SK-N-SH treated with all-trans-retinoic acid at 6 μM for 48 hours (cell line): ENCODE results near the gene TTYH3.

Source experiments
- ARNTL ChIP-seq: fragments of 450-650 bp; formaldehyde crosslinking; IDR thresholded peaks from 2 replicates; pipeline ENCODE4 v1.5.0; 2020; ENCODE audit warnings: low read depth, mild to moderate bottlenecking, moderate library complexity, borderline replicate concordance
- CSDC2 ChIP-seq: fragments of 250-450 bp; sonication (Bioruptor Pico); IDR thresholded peaks from 2 replicates; pipeline ENCODE4 v1.5.0; 2020; ENCODE audit warnings: mild to moderate bottlenecking, moderate library complexity
- ESRRG ChIP-seq: fragments of 250-450 bp; sonication (Bioruptor Pico); IDR thresholded peaks from 2 replicates; pipeline ENCODE4 v1.6.1; 2021; ENCODE audit warnings: mild to moderate bottlenecking
- RARB ChIP-seq: fragments of 250-450 bp; sonication (Bioruptor Pico); IDR thresholded peaks from 2 replicates; pipeline ENCODE4 v1.8.0; 2021; ENCODE audit warnings: mild to moderate bottlenecking, moderate library complexity
- SNAI2 ChIP-seq: fragments of 250-450 bp; sonication (Bioruptor Pico); IDR thresholded peaks from 2 replicates; pipeline ENCODE4 v1.5.0; 2020; ENCODE audit warnings: mild to moderate bottlenecking, moderate library complexity
- TOX ChIP-seq: fragments of 250-450 bp; sonication (Bioruptor Pico); IDR thresholded peaks from 2 replicates; pipeline ENCODE4 v1.8.0; 2021; ENCODE audit warnings: mild to moderate bottlenecking, moderate library complexity, borderline replicate concordance
- ZFP3 ChIP-seq: fragments of 250-450 bp; sonication (Bioruptor Pico); IDR thresholded peaks from 2 replicates; pipeline ENCODE4 v1.5.0; 2020; ENCODE audit warnings: mild to moderate bottlenecking, moderate library complexity
- ZFP30 ChIP-seq: fragments of 450-650 bp; formaldehyde crosslinking; IDR thresholded peaks from 2 replicates; pipeline ENCODE4 v1.5.0; 2022; ENCODE audit warnings: mild to moderate bottlenecking, moderate library complexity
- ZNF8 ChIP-seq: fragments of 450-650 bp; formaldehyde crosslinking; IDR thresholded peaks from 2 replicates; pipeline ENCODE4 v1.5.0; 2020; ENCODE audit warnings: mild to moderate bottlenecking, moderate library complexity
- TF ChIP-seq, protein P1 (sequence below): fragments of 250-450 bp; sonication (Bioruptor Pico); IDR thresholded peaks from 2 replicates; pipeline ENCODE4 v1.8.0; 2021; ENCODE audit warnings: low read depth, mild to moderate bottlenecking, moderate library complexity, borderline replicate concordance
- TF ChIP-seq, protein P2 (sequence below): fragments of 250-450 bp; sonication (Bioruptor Pico); IDR thresholded peaks from 2 replicates; pipeline ENCODE4 v1.5.0; 2020; ENCODE audit warnings: mild to moderate bottlenecking, moderate library complexity
- TF ChIP-seq, protein P3 (sequence below): fragments of 250-450 bp; sonication (Bioruptor Pico); IDR thresholded peaks from 2 replicates; pipeline ENCODE4 v1.5.1; 2021; ENCODE audit warnings: mild to moderate bottlenecking, moderate library complexity
- TF ChIP-seq, protein P4 (sequence below): fragments of 250-450 bp; sonication (Bioruptor Pico); IDR thresholded peaks from 2 replicates; pipeline ENCODE4 v1.8.0; 2020; ENCODE audit warnings: mild to moderate bottlenecking, moderate library complexity, borderline replicate concordance

DNA sequence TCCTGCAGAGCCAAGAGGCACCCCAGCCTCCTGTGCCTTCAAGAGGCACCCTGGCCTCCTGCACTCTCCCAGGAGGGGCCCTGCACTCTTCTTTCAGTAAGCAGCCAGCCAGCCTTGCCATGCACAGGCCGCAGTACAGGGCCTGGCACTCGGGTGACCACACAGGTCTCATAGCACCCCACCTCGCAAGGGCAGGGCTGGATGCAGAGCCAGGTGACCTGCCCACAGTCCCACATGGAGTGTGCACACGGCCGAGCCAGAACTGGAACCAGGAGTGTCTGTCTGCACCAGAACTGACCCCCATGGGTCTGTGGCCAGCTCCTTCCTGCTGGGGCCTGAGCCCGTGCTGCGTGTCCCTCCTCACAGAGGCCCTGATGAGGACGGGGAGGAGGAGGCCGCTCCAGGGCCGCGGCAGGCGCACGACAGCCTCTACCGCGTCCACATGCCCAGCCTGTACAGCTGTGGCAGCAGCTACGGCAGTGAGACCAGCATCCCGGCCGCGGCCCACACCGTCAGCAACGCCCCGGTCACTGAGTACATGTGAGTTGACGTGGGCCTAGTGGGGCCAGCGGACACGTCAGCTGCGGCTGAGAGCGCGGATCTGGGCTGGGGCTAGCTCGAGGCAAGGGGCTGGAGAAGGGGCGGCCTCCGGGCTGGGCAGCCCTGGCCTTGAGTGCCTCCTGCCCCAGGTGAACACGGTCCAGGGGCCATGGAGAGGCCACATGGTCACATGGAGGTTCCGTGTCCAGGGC lies 26.3 kb downstream of the TTYH3 start:
- no peak for TF ChIP-seq ZFP30 (CRISPR knock-in tag)
- TF ChIP-seq, protein P1, sequence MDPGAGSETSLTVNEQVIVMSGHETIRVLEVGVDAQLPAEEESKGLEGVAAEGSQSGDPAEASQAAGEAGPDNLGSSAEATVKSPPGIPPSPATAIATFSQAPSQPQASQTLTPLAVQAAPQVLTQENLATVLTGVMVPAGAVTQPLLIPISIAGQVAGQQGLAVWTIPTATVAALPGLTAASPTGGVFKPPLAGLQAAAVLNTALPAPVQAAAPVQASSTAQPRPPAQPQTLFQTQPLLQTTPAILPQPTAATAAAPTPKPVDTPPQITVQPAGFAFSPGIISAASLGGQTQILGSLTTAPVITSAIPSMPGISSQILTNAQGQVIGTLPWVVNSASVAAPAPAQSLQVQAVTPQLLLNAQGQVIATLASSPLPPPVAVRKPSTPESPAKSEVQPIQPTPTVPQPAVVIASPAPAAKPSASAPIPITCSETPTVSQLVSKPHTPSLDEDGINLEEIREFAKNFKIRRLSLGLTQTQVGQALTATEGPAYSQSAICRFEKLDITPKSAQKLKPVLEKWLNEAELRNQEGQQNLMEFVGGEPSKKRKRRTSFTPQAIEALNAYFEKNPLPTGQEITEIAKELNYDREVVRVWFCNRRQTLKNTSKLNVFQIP (CRISPR knock-in tag): no peak
- TF ChIP-seq ZNF8: no peak
- TF ChIP-seq ESRRG (CRISPR knock-in tag): no peak
- no peak for TF ChIP-seq ARNTL (CRISPR knock-in tag)
- TF ChIP-seq SNAI2: no peak
- TF ChIP-seq ZFP3 (CRISPR knock-in tag): no peak
- no peak for TF ChIP-seq CSDC2 (CRISPR knock-in tag)
- TF ChIP-seq, protein P2, sequence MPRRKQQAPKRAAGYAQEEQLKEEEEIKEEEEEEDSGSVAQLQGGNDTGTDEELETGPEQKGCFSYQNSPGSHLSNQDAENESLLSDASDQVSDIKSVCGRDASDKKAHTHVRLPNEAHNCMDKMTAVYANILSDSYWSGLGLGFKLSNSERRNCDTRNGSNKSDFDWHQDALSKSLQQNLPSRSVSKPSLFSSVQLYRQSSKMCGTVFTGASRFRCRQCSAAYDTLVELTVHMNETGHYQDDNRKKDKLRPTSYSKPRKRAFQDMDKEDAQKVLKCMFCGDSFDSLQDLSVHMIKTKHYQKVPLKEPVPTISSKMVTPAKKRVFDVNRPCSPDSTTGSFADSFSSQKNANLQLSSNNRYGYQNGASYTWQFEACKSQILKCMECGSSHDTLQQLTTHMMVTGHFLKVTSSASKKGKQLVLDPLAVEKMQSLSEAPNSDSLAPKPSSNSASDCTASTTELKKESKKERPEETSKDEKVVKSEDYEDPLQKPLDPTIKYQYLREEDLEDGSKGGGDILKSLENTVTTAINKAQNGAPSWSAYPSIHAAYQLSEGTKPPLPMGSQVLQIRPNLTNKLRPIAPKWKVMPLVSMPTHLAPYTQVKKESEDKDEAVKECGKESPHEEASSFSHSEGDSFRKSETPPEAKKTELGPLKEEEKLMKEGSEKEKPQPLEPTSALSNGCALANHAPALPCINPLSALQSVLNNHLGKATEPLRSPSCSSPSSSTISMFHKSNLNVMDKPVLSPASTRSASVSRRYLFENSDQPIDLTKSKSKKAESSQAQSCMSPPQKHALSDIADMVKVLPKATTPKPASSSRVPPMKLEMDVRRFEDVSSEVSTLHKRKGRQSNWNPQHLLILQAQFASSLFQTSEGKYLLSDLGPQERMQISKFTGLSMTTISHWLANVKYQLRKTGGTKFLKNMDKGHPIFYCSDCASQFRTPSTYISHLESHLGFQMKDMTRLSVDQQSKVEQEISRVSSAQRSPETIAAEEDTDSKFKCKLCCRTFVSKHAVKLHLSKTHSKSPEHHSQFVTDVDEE (CRISPR knock-in tag): no peak
- TF ChIP-seq, protein P3, sequence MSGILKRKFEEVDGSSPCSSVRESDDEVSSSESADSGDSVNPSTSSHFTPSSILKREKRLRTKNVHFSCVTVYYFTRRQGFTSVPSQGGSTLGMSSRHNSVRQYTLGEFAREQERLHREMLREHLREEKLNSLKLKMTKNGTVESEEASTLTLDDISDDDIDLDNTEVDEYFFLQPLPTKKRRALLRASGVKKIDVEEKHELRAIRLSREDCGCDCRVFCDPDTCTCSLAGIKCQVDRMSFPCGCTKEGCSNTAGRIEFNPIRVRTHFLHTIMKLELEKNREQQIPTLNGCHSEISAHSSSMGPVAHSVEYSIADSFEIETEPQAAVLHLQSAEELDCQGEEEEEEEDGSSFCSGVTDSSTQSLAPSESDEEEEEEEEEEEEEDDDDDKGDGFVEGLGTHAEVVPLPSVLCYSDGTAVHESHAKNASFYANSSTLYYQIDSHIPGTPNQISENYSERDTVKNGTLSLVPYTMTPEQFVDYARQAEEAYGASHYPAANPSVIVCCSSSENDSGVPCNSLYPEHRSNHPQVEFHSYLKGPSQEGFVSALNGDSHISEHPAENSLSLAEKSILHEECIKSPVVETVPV (CRISPR knock-in tag): no peak
- TF ChIP-seq TOX: no peak
- TF ChIP-seq RARB (CRISPR knock-in tag): no peak
- TF ChIP-seq, protein P4, sequence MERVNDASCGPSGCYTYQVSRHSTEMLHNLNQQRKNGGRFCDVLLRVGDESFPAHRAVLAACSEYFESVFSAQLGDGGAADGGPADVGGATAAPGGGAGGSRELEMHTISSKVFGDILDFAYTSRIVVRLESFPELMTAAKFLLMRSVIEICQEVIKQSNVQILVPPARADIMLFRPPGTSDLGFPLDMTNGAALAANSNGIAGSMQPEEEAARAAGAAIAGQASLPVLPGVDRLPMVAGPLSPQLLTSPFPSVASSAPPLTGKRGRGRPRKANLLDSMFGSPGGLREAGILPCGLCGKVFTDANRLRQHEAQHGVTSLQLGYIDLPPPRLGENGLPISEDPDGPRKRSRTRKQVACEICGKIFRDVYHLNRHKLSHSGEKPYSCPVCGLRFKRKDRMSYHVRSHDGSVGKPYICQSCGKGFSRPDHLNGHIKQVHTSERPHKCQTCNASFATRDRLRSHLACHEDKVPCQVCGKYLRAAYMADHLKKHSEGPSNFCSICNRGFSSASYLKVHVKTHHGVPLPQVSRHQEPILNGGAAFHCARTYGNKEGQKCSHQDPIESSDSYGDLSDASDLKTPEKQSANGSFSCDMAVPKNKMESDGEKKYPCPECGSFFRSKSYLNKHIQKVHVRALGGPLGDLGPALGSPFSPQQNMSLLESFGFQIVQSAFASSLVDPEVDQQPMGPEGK (CRISPR knock-in tag): no peak
